ENCODE results near the gene RTKN2. TPM values are rescaled to one million over a fixed set of nuclear protein-coding genes. Genes with fewer than 3 reads are reported as not detected.
"Not testable (repeated sequence)": the region's sequence is repeated elsewhere in the genome, so short reads cannot be mapped to it uniquely, and the experiment has no call there.

The RTKN2 gene
- total RNA-seq, 1 donor from 2014 or later = under 0.01 TPM

DNA sequence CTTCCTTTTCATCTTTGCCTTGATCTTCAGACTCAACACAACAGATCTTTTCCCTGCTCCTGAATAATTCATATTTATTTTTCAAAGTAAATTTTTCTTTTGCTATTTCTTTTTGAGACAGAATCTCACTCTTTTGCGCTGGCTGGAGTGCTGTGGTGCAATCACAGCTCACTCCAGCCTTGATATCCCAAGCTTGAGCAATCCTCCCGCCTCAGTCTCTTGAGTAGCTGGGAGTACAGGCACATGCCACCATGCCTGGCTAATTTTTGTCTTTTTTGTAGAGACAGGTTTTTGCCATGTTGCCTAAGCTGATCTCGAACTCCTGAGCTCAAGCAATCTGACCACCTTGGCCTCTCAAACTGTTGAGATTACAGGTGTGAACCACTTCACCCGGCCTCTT is 9.2 kb downstream of the RTKN2 start:
- DNase-seq (ENCODE audit: low read depth in 2 of 2) = no peak

GRCh38 chr10:62258926-62259325 is 9.7 kb downstream of the RTKN2 start:
- DNase-seq (ENCODE audit: low read depth in 2 of 2) = no peak

DNA sequence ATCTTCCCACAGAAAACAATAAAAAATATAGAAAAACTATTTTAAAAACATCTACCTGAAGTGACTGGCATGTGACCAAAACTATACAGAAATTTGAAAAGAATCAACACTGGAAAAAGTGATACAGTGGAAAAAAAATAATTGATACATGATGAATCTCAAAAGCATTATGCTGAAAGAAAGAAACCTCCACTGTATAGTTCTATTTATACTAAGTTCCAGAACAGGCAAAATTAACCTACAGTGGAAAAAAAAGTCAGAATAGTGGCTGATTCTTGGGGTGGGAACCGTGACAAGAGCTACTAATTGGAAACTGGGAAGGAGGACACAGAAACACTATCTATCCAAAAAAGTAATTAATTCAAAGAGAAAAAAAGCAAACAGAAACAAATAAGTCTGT is 14.9 kb downstream of the RTKN2 start:
- DNase-seq (ENCODE audit: low read depth in 2 of 2) = no peak

- DNase-seq (ENCODE audit: low read depth in 2 of 2) = no peak
Observed at GRCh38 chr10:62252051-62252450, 16.6 kb downstream of the RTKN2 start.

DNA sequence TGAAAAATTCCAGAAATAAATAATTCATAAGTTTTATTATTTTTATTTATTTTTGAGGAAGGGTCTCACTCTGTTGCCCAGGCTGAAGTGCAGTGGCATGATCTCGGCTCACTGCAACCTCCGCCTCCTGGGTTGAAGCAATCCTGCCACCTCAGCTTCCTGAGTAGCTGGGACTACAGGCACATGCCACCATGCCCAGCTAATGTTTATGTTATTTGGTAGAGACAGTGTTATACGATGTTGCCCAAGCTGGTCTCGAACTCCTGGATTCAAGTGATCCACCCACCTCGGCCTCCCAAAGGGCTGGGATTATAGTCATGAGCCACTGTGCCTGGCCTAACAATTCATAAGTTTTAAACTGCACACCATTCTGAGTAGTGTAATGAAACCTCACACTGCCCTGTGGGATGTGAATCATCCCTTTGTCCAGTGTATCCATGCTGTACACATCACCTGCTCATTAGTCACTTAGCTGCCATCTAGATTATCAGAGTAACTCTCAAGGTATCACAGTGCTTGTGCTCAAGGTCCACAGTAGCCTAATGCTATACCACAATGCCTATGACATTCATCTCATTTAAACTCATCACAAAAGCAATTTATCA is 17.9 kb downstream of the RTKN2 start:
- peak in 1 of 2 donors; percentile 52 for DNase-seq (ENCODE audit: low read depth in 2 of 2)

GRCh38 chr10:62249957-62250356 is 18.7 kb downstream of the RTKN2 start:
- no peak for DNase-seq (ENCODE audit: low read depth in 2 of 2)

GRCh38 chr10:62248465-62248864 is 20.2 kb downstream of the RTKN2 start:
- peak in 1 of 2 donors; percentile 26 for DNase-seq (ENCODE audit: low read depth in 2 of 2)

GRCh38 chr10:62244785-62245467 is 23.7 kb downstream of the RTKN2 start:
- peak; percentile 78 to 83 for DNase-seq (ENCODE audit: low read depth in 2 of 2)

DNA sequence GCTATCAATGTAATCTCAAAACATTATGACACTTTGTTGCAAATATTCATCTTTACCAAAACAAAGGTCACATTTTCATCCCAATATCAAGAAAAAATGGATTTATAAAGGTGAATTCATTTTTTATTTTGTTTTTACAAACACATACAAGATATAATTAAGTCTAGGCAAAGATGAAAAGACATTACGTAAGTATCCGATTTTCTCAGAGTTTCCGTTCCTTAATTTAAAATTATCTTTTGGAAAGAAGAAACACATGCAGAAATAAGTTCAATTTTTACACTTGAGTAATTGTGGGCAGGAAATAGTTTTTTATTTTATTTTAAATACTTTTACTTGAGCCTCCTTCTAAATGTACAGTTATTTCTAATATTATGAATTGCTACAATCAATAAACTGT is 24.6 kb downstream of the RTKN2 start:
- no peak for DNase-seq (ENCODE audit: low read depth in 2 of 2)

GRCh38 chr10:62243647-62243997 is 25.0 kb downstream of the RTKN2 start:
- DNase-seq (ENCODE audit: low read depth in 2 of 2) = no peak

- peak; percentile 34 to 74 for DNase-seq (ENCODE audit: low read depth in 2 of 2)
Observed at GRCh38 chr10:62242965-62243646, 25.5 kb downstream of the RTKN2 start.

GRCh38 chr10:62241521-62241920 is 27.1 kb downstream of the RTKN2 start:
- DNase-seq (ENCODE audit: low read depth in 2 of 2) = not testable (repeated sequence)

- peak in 1 of 2 donors; percentile 10 for DNase-seq (ENCODE audit: low read depth in 2 of 2)
Observed at GRCh38 chr10:62239994-62240393, 28.6 kb downstream of the RTKN2 start.

DNA sequence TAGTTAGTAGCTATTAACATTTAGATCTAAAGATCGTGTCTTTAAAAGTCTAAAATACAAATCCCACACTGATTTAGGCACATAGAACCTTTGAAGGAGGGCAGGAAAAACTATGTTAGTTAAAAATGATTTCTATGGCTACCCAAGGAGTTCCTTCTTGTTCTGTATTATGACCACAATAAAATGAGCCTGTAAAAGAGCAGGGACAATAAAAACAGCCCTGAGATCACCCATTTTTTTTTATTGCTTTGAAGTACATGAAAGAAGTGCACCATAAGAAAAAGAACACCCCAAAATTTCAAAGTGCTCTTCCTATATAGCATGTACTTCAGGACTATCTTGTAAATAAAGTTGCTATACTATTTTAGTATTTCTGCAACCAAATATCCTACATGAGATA is 29.8 kb downstream of the RTKN2 start:
- no peak for DNase-seq (ENCODE audit: low read depth in 2 of 2)

- DNase-seq (ENCODE audit: low read depth in 2 of 2) = no peak
Observed at GRCh38 chr10:62237966-62238365, 30.7 kb downstream of the RTKN2 start.

- DNase-seq (ENCODE audit: low read depth in 2 of 2) = no peak
Observed at GRCh38 chr10:62237506-62237905, 31.1 kb downstream of the RTKN2 start.

GRCh38 chr10:62234077-62234605 is 34.5 kb downstream of the RTKN2 start:
- DNase-seq (ENCODE audit: low read depth in 2 of 2) = no peak

DNA sequence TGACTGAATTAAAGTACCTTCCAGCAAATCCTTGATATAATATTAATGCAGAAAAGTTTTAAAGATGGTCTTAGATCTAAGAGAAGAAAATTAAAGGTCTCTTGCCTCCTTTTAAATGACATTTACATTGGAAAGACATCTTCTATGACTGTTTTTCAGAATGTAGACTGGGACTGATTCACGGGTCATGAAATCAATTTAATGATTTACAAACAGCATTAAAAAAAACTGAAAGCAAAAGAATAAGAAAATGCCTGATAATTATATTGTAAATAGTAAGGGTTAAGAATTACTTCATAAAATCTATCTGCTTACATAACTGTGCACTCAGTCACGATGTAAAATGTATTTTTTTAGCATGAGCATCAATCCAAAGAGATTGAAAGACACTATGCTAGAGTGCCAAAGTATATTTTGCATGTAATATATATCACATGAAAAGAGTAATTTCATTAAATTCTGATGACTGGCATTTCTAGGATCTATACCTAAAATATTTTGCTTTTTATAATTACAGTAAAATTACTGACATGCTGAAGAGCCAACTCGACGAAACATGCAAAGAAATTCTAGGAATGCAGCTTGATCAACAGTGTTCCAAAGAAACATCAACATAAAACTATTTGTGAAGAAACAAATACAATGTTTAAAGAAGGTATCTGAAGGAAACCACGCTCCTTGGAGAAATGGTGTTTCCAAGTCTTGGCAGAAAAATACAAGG is 35.1 kb downstream of the RTKN2 start:
- no peak for DNase-seq (ENCODE audit: low read depth in 2 of 2)

DNA sequence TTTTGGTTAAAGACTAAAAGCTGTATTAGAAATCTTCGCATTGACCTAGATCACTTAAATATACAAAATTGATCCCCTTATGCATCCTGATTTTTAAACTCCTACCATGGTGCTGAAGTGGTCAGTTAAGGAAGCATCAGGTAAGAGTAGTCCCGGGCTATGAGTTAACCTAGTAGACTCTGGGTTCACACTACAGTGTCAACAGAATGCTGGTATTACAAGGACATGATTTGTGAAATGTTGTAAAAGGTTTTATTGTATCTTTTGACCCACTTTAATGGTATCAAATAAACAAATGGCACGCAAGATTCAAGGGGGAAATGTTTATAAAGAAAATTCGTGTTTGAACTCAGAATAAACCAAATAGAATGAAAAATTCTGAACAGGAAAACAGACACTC is 36.8 kb downstream of the RTKN2 start:
- no peak for DNase-seq (ENCODE audit: low read depth in 2 of 2)

DNA sequence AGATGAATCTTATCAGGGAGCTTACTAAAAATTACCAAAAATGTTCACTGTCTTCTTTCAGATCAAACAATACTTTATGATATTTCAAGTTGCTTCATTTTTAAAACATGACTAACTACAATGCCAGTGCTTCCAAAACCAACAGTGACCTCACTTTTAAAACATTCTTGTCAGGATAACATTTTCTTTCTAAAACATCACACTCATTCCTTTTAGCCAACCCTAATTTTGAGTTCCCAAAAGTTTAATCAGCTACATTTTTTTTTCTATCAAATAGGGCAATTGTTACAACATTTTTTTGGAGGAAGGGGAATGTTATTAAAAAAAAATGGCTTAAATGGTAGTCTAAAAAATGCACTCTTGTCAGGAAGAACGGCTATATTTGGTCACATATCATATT is 37.3 kb downstream of the RTKN2 start:
- peak; percentile 33 to 66 for DNase-seq (ENCODE audit: low read depth in 2 of 2)

DNA sequence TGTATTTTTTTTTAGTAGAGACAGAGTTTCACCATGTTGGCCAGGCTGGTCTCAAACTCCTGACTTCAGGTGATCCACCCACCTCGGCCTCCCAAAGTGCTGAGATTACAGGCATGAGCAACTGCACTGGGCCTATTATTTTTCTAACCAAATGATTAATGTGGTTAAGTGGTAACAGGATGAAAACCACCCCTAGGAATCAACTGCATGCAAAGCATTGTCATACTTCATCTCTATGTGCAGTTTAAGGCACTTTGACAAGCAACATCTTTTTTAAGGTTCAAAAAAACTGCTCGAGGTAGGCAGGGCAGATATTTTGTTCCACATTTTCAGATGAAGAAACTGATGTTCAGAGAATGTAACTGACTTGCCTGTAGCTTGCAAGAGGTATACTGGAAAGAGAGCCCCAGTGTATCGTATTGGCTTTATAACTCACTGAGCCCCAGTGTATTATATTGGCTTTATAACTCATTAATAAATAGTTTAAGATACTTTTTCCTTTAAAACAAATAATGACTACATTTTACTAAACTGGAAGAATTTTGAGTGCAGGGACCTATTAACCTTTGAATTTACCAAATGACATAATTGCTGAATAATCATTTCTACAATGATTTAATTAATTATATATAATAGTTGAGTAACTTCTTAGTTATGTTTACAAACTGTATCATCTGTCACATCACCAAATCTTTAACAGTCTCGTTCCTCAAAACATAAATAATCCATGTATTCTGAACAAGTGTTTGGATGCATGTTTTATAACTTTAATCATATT is 38.1 kb downstream of the RTKN2 start:
- DNase-seq (ENCODE audit: low read depth in 2 of 2) = no peak

Data from dermis microvascular lymphatic vessel endothelial cell (primary cell).